HG03159 (cell line): ENCODE data around the gene KCNJ10.

ENCODE experiments used
- ATAC-seq: cut with Tn5 transposase; IDR thresholded peaks from one replicate; pipeline ENCODE4 v1.9.1; 2021; ENCODE audit warnings: mild to moderate bottlenecking, moderate library complexity; ENCODE audit not compliant: unreplicated experiment

Gene KCNJ10

GRCh38 chr1:160099716-160100375 lies 29.9 kb upstream of the KCNJ10 start:
- no peak for ATAC-seq

GRCh38 chr1:160098852-160099561 lies 29.0 kb upstream of the KCNJ10 start:
- peak; percentile 77 for ATAC-seq

GRCh38 chr1:160097911-160098851 lies 28.2 kb upstream of the KCNJ10 start, which contains the start of gene IGSF8:
TSS of gene IGSF8 (minus strand) at chr1:160098619. CDS start at chr1:160098472, 147 bp downstream.
- ATAC-seq, result peak; percentile 41

GRCh38 chr1:160097151-160097910 lies 27.4 kb upstream of the KCNJ10 start:
- ATAC-seq, result no peak

GRCh38 chr1:160096274-160097116 lies 26.5 kb upstream of the KCNJ10 start:
- no peak for ATAC-seq

GRCh38 chr1:160095382-160096105 lies 25.6 kb upstream of the KCNJ10 start:
- no peak for ATAC-seq

- no peak for ATAC-seq
Observed at GRCh38 chr1:160094806-160095205, 24.8 kb upstream of the KCNJ10 start.

GRCh38 chr1:160094291-160094625 lies 24.3 kb upstream of the KCNJ10 start:
- no peak for ATAC-seq

- ATAC-seq, result no peak
Observed at GRCh38 chr1:160093624-160094290, 23.8 kb upstream of the KCNJ10 start.

GRCh38 chr1:160093069-160093395 lies 23.1 kb upstream of the KCNJ10 start:
- ATAC-seq, result no peak

GRCh38 chr1:160092366-160093068 lies 22.6 kb upstream of the KCNJ10 start:
- no peak for ATAC-seq

GRCh38 chr1:160091666-160092223 lies 21.8 kb upstream of the KCNJ10 start:
- no peak for ATAC-seq

- no peak for ATAC-seq
Observed at GRCh38 chr1:160090760-160091159, 20.8 kb upstream of the KCNJ10 start.

GRCh38 chr1:160089883-160090282 lies 19.9 kb upstream of the KCNJ10 start:
- no peak for ATAC-seq

- ATAC-seq, result no peak
Observed at GRCh38 chr1:160087118-160087662, 17.2 kb upstream of the KCNJ10 start.

GRCh38 chr1:160086456-160086892 lies 16.5 kb upstream of the KCNJ10 start:
- no peak for ATAC-seq

- ATAC-seq, result no peak
Observed at GRCh38 chr1:160085686-160086455, 15.9 kb upstream of the KCNJ10 start.
